IMR-90 (cell line): ENCODE data around the gene NKG7. TPM values are rescaled to one million over a fixed set of nuclear protein-coding genes. Genes with fewer than 3 reads are reported as not detected.

Experiments used
- ATAC-seq: fragments of 200-7000 bp; cut with Tn5 transposase; 2 replicates; pipeline ENCODE4 v1.9.1; 2020; ENCODE audit warnings: low read depth, mild to moderate bottlenecking, moderate library complexity
- BruUV-seq: library from RNA; stranded (reverse); fragments of 400-500 nt; replicated peaks from 2 replicates; lab custom pipeline; 2021; lab: Mats Ljungman, UMichigan
- CTCF ChIA-PET: fragments of 300-600 bp; formaldehyde crosslinking; extraction: SDS; loops from one replicate; lab custom pipeline; 2021; ENCODE audit warnings: antibody characterized with exemption; lab: Yijun Ruan, JAX
- POLR2A ChIA-PET: fragments of 300-600 bp; sonication (Branson Sonifier 250); formaldehyde crosslinking; loops from one replicate; lab custom pipeline; 2022; ENCODE audit warnings: antibody characterized with exemption; ENCODE audit not compliant: unreplicated experiment; lab: Charles Lee
- DNase-seq: peaks from one replicate; pipeline ENCODE4 v3.0.0; 2013
- H2AFZ ChIP-seq: replicated peaks from 2 replicates; pipeline ENCODE3; 2013; ENCODE audit warnings: low read length, mild to moderate bottlenecking; ENCODE audit not compliant: poor library complexity
- H2AK5ac ChIP-seq: 2 replicates; pipeline ENCODE4 v1.6.1; 2013; ENCODE audit warnings: low read depth, low read length, inconsistent platforms
- H2AK9ac ChIP-seq: replicated peaks from 2 replicates; pipeline ENCODE3; 2013; ENCODE audit warnings: mild to moderate bottlenecking, low read depth, low read length, moderate library complexity; ENCODE audit not compliant: poor library complexity
- H2BK120ac ChIP-seq: 2 replicates; pipeline ENCODE4 v1.6.1; 2013; ENCODE audit warnings: low read depth, low read length, inconsistent platforms
- H2BK15ac ChIP-seq: 3 replicates; pipeline ENCODE4 v1.6.1; 2013; ENCODE audit warnings: low read depth, low read length, inconsistent platforms
- H2BK20ac ChIP-seq: 2 replicates; pipeline ENCODE4 v1.6.1; 2013; ENCODE audit warnings: low read depth, mild to moderate bottlenecking, inconsistent platforms, low read length, moderate library complexity
- H2BK5ac ChIP-seq: 2 replicates; pipeline ENCODE4 v1.6.1; 2013; ENCODE audit warnings: mild to moderate bottlenecking, low read depth, low read length, inconsistent platforms; ENCODE audit not compliant: poor library complexity, severe bottlenecking
- H3K14ac ChIP-seq: replicated peaks from 2 replicates; pipeline ENCODE4 v1.6.1; 2013; ENCODE audit warnings: low read depth, low read length, inconsistent platforms
- H3K18ac ChIP-seq: 2 replicates; pipeline ENCODE4 v1.6.1; 2013; ENCODE audit warnings: low read depth, low read length, control low read depth
- H3K23ac ChIP-seq: 2 replicates; pipeline ENCODE4 v1.6.1; 2013; ENCODE audit warnings: low read depth, low read length, inconsistent platforms
- H3K27ac ChIP-seq: 2 replicates; pipeline ENCODE4 v1.5.1; 2013; ENCODE audit warnings: mild to moderate bottlenecking, control low read depth, low read length; ENCODE audit not compliant: insufficient read depth
- H3K27me3 ChIP-seq: 2 replicates; pipeline ENCODE4 v1.6.1; 2013; ENCODE audit warnings: low read length; ENCODE audit not compliant: control insufficient read depth, insufficient read depth
- H3K36me3 ChIP-seq: 2 replicates; pipeline ENCODE4 v1.6.1; 2013; ENCODE audit warnings: low read length, mixed read lengths; ENCODE audit not compliant: control insufficient read depth, insufficient read depth
- H3K4ac ChIP-seq: 2 replicates; pipeline ENCODE4 v1.6.1; 2013; ENCODE audit warnings: low read depth, low read length, inconsistent platforms
- H3K4me1 ChIP-seq: 2 replicates; pipeline ENCODE4 v1.6.1; 2013; ENCODE audit warnings: low read length, mixed read lengths; ENCODE audit not compliant: control insufficient read depth, insufficient read depth
- H3K4me2 ChIP-seq: 2 replicates; pipeline ENCODE4 v1.6.1; 2013; ENCODE audit warnings: low read depth, mild to moderate bottlenecking, control low read depth, low read length, moderate library complexity
- H3K4me3 ChIP-seq: 2 replicates; pipeline ENCODE4 v1.5.1; 2013; ENCODE audit warnings: low read depth, mild to moderate bottlenecking, control low read depth, low read length, moderate library complexity; ENCODE audit not compliant: insufficient read depth
- H3K56ac ChIP-seq: 2 replicates; pipeline ENCODE4 v1.6.1; 2013; ENCODE audit warnings: low read length, inconsistent platforms; ENCODE audit not compliant: insufficient read depth; ENCODE audit errors: extremely low read depth
- H3K79me1 ChIP-seq, 2 experiments: 2 replicates each; pipeline ENCODE4 v1.6.1; 2013; ENCODE audit warnings: low read length in 2 of 2, inconsistent platforms in 1 of 2, low read depth in 1 of 2
- H3K9ac ChIP-seq: 2 replicates; pipeline ENCODE4 v1.6.1; 2013; ENCODE audit warnings: low read depth, low read length, control low read depth
- H3K9me1 ChIP-seq: 2 replicates; pipeline ENCODE4 v1.6.1; 2013; ENCODE audit warnings: low read length, inconsistent platforms; ENCODE audit not compliant: insufficient read depth
- H3K9me3 ChIP-seq: 2 replicates; pipeline ENCODE4 v1.6.1; 2013; ENCODE audit warnings: low read length; ENCODE audit not compliant: control insufficient read depth, insufficient read depth
- H4K20me1 ChIP-seq: 2 replicates; pipeline ENCODE4 v1.6.1; 2013; ENCODE audit warnings: low read length, inconsistent platforms; ENCODE audit not compliant: insufficient read depth
- H4K5ac ChIP-seq: 2 replicates; pipeline ENCODE4 v1.6.1; 2013; ENCODE audit warnings: mild to moderate bottlenecking, low read depth, low read length, control low read depth
- H4K8ac ChIP-seq, 2 experiments: 2 replicates each; pipeline ENCODE4 v1.6.1; 2013; ENCODE audit warnings: low read depth in 2 of 2, low read length in 2 of 2, control low read depth in 1 of 2, inconsistent platforms in 1 of 2
- H4K91ac ChIP-seq: 2 replicates; pipeline ENCODE4 v1.6.1; 2013; ENCODE audit warnings: low read depth, low read length, inconsistent platforms; ENCODE audit not compliant: insufficient read depth
- RCOR1 ChIP-seq: IDR thresholded peaks from 2 replicates; pipeline ENCODE4 v1.6.1; 2012; ENCODE audit warnings: mild to moderate bottlenecking, low read length, improper control_type of control experiment; ENCODE audit not compliant: insufficient replicate concordance
- USF2 ChIP-seq: fragments of 150-350 bp; IDR thresholded peaks from 2 replicates; pipeline ENCODE4 v1.6.1; 2017; ENCODE audit warnings: mild to moderate bottlenecking, antibody characterized with exemption, low read length, low read depth
- WGBS, 2 experiments: methylation state at CpG; one replicate each; pipeline versions ENCODE4 v1.1.5 to v1.1.7; 2013; ENCODE audit warnings: missing lambda C conversion rate in 2 of 2; ENCODE audit not compliant: insufficient read length in 1 of 2; ENCODE audit errors: extremely low coverage in 2 of 2; 5-methylcytosine and 5-hydroxymethylcytosine counted together
- dilution Hi-C: fragments of 300-500 bp; cut with HindIII; formaldehyde crosslinking; loops from one replicate; pipeline ENCODE4 v1.14.3; 2018; ENCODE audit warnings: low sequenced_read_pairs; ENCODE audit not compliant: unreplicated experiment
- in situ Hi-C: fragments of 300-500 bp; cut with MboI; formaldehyde crosslinking; loops from 3 replicates; pipeline ENCODE4 v1.14.3; 2019; ENCODE audit warnings: low sequenced_read_pairs, inconsistent platforms, mixed read lengths
- intact Hi-C: fragments of 100-400 bp; cut with micrococcal nuclease; formaldehyde crosslinking; loops from 2 replicates; pipeline ENCODE4 v1.10.0; 2022
- polyA plus RNA-seq, 3 experiments: library from polyadenylated mRNA; depleted of rRNA; stranded (reverse); fragments of >200 nt; gene quantifications; 2 replicates each; pipeline ENCODE4 v1.2.3, GENCODE V29; 2012; ENCODE audit warnings: low replicate concordance in 1 of 3
- total RNA-seq: library from RNA; depleted of rRNA; stranded (reverse); fragments of >200 nt; gene quantifications from 2 replicates; pipeline ENCODE4 v1.2.3, GENCODE V29; 2012
- TF ChIP-seq, protein P1 (sequence below): fragments of 150-350 bp; IDR thresholded peaks from 2 replicates; pipeline ENCODE4 v1.6.1; 2016; ENCODE audit warnings: low read depth, mild to moderate bottlenecking, low read length, moderate library complexity, borderline replicate concordance

NKG7 gene
- total and polyA plus RNA-seq, 2 of the 4 experiments (the other 2 are of a cell fraction) = not detected

DNA sequence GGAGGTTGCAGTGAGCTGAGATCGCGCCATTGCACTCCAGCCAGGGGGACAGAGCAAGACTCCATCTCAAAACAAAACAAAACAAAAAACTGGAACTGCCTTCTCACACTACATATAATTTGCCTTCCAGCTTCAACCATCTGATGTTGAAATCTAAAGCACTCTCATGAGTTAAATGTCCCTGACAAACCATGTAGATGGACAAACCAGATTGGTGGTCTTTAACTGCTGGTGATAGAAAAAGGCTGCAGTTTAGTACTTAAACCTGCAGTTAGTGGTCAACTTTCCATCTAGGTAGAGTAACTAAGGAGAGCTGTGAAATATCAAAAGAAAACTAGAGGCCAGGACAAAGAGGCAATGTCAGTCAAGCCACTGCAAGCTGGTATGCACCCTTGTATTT, 23.7 kb upstream of the NKG7 start:
- H2BK15ac ChIP-seq = no peak overlapping the region
- CTCF ChIA-PET = no interaction called here
- no peaks in the 10 kb centered on the region for H3K9me3 ChIP-seq
- H3K56ac ChIP-seq = no peak overlapping the region
- H4K20me1 ChIP-seq = no peaks in the 10 kb centered on the region
- in situ Hi-C loops (no loop called here), intact Hi-C loops (no loop called here), dilution Hi-C loops (no loop called here)
- no peak overlapping the region for H2AK9ac ChIP-seq
- no peaks in the 10 kb centered on the region; the same call in 1 of the 2 replicates for H3K9me1 ChIP-seq
- no peak overlapping the region for H2BK5ac ChIP-seq
- no peak overlapping the region for H2AK5ac ChIP-seq
- no CpG with 5 or more reads among the region's 2 CpGs for WGBS, 2 experiments
- no peaks in the 10 kb centered on the region for H3K4me1 ChIP-seq
- H3K23ac ChIP-seq = no peak overlapping the region
- H4K5ac ChIP-seq = no peak overlapping the region
- H3K27me3 ChIP-seq = no peaks in the 10 kb centered on the region
- no peak overlapping the region for H3K27ac ChIP-seq
- H3K4ac ChIP-seq = no peak overlapping the region
- H2BK120ac ChIP-seq = no peak overlapping the region
- H2BK20ac ChIP-seq = no peak overlapping the region
- no TSS peak for BruUV-seq
- no peak for ATAC-seq
- no peak overlapping the region for H4K8ac ChIP-seq
- TF ChIP-seq RCOR1 (no peak), USF2 (no peak)
- TF ChIP-seq, protein P1, sequence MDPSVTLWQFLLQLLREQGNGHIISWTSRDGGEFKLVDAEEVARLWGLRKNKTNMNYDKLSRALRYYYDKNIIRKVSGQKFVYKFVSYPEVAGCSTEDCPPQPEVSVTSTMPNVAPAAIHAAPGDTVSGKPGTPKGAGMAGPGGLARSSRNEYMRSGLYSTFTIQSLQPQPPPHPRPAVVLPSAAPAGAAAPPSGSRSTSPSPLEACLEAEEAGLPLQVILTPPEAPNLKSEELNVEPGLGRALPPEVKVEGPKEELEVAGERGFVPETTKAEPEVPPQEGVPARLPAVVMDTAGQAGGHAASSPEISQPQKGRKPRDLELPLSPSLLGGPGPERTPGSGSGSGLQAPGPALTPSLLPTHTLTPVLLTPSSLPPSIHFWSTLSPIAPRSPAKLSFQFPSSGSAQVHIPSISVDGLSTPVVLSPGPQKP = no peak
- H3K4me3 ChIP-seq = no peak overlapping the region
- H3K36me3 ChIP-seq = no peaks in the 10 kb centered on the region
- H3K79me1 ChIP-seq = 0 out of 4 replicates have a peak, but pooled peaks cover 0 to 6% of the 10 kb centered on the region in 2 experiments
- no peak overlapping the region for H3K4me2 ChIP-seq
- no peak overlapping the region for H2AFZ ChIP-seq
- no peak overlapping the region for H3K18ac ChIP-seq
- H3K14ac ChIP-seq = no peak overlapping the region
- no peak overlapping the region for H3K9ac ChIP-seq
- no peak for DNase-seq
- POLR2A ChIA-PET = no interaction called here
- no peak overlapping the region for H4K91ac ChIP-seq
